NT2/D1 (cell line): Measurements from ENCODE around the gene CDC42EP3.

ENCODE experiments used
- YY1 ChIP-seq: IDR thresholded peaks from 2 replicates; pipeline ENCODE4 v1.6.1; 2011; ENCODE audit not compliant: insufficient read length, insufficient read depth
- ZNF274 ChIP-seq: IDR thresholded peaks from 2 replicates; pipeline ENCODE4 v1.6.1; 2011; ENCODE audit warnings: mild to moderate bottlenecking, low read depth, low read length

DNA sequence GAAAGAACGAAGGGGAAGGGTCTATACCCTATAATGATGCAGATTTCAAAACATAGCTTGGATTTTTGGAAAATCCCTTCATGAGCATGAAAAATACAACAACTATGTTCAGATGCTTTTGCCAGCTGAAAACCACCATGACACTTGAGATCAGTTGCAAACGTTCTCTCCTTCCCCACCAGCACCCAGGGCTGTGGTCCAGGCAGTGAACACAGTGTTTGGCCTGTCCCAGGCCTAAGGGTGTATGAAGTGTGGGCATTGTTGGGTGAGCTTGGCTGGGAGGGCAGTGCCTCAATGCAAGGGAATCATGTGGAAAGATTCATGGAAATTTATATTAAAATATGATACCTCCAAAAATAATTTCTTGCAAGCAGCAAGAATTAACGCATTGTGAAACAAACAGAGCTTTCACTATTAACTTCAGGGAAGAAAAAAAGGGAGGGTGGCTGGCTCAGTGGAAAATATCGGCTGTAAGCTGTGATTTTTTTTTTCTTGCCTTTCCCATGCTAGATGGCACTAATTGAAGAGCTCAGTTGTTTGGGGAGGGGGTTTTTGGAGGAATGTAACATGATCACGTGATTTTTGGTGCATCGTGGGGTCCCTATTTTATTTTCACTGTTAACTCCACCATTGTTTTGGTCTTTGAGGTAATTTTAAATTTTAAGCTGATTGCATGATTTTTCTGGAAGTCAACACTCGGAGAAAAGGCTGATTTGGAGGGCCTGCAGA lies 52.0 kb downstream of the CDC42EP3 start:
- TF ChIP-seq ZNF274 (no peak), YY1 (no peak)
